Subcutaneous adipose tissue (tissue), 4 donors: ENCODE results near the gene RTTN. TPM values are rescaled to one million over a fixed set of nuclear protein-coding genes. Genes with fewer than 3 reads are reported as not detected.

ENCODE experiments used
- CTCF ChIP-seq: fragments of 450-650 bp; IDR thresholded peaks from one replicate; pipeline ENCODE4 v1.5.1; 2016; ENCODE audit warnings: low read depth, mild to moderate bottlenecking, control low read depth, antibody characterized with exemption, moderate library complexity
- total RNA-seq, 4 donors: library from RNA; depleted of rRNA; stranded (reverse); fragments of >200 nt; gene quantifications; one replicate each; pipeline ENCODE4 v1.1.0, GENCODE V29; 2016

The RTTN gene
- total RNA-seq, 4 donors from 2014 or later: 13.1 to 24.1 (median 19.9) TPM

GRCh38 chr18:70166668-70167067 lies 38.8 kb downstream of the RTTN start:
- TF ChIP-seq CTCF: no peak

DNA sequence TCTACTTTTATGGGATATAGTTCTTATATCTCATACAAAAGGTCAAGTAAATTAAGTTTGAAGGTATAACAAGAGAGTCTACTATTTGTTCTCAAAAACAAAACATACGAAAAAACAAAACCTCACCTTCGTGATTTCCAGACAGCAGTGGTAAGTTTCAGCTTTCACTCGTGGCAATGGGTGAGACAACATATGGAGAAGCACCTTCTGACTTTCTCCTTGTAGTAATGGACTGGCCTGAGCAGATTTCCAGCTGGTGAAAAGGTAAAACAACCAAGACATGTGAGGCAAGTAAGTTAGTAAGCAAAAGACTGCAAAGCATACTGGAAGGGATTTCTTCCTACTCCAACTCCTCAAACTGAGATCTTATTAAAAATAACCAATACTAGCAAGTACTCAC lies 39.6 kb downstream of the RTTN start:
- no peak for TF ChIP-seq CTCF

DNA sequence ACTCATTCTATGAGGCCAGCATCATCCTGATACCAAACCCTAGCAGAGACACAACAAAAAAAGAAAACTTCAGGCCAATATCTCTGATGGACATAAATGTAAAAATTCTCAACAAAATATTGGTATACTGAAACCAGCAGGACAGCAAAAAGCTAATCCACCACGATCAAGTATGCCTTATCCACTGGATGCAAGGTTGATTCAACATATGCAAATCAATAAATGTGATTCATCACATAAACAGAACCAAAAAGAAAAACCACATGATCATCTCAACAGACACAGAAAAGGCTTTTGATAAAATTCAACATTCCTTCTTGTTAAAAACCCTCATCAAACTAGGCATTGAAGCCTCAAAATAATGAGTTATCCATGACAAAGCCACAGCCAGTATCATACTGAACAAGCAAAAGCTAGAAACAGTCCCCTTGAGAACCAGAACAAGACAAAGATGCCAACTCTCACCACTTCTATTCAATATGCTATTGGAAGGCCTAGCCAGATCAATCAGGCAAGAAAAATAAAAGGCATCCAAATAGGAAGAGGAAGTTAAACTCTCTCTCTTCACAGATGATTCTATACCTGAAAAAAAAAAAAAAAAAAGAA lies 45.3 kb downstream of the RTTN start:
- no peak for TF ChIP-seq CTCF

DNA sequence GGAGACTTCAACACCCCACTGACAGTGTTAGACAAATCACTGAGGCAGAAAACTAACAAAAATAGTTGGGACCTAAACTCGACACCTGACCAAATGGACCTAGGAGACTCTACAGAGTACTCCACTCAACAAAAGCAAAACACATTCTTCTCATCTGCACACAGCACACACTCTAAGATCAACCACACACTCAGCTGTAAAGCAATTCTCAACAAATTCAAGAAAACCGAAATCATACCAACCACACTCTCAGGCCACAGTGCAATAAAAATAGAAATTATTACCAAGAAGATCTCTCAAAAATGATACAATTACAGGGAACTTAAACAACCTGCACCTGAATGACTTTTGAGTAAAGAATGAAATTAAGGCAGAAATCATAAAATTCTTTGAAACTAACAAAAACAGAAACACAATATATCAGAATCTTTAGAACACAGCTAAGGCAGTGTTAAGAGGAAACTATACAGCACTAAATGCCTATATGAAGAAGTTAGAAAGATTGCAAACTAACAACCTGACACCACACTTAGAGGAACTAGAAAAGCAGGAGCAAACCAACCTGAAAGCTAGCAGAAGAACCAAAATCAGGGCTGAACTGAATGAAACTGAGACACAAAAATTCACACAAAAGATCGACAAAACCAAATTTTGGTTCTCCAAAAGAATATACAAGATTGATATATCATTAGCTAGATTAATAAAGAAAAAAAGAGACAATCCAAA lies 46.3 kb downstream of the RTTN start:
- no peak for TF ChIP-seq CTCF

- no peak for TF ChIP-seq CTCF
These were observed 48.6 kb downstream of the RTTN start for GRCh38 chr18:70156886-70157285.

DNA sequence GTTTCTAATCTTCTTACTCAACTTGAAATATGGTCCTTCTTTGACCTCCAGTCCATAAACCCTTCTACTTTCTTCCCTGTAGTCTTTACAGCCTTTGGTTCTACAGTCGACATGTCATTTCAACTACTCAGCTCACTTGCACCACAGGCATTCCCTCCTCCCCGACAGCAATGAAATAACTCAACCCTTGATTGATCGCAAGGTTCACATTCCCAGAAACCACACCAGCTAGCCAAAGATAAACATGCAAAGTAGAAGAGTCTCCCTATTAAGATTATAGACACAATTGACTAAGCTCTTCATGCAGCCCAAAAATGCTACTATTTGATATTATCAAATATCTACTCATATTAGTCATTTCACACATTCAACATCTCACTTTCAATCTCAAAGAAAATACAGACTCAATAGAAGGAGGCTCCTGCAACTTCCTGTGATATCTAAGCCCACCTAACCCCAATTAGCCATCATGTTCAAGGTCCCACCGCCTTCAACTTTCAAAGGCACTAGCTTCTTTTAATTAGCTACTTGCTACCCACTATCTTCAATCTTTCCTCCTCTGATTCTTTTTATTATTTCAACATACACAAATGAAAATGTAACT lies 50.8 kb downstream of the RTTN start:
- no peak for TF ChIP-seq CTCF

- TF ChIP-seq CTCF: no peak
These were observed 53.9 kb downstream of the RTTN start for GRCh38 chr18:70151614-70152013.
